ENCODE measurements around the gene RAD50.

- TF ChIP-seq CTCF (IDR thresholded peaks at IDR 0.05) (no peak), POLR2A (IDR thresholded peaks at IDR 0.05) (no peak)
Measured at GRCh38 chr5:132540764-132541163, 16.0 kb upstream of the RAD50 start.
